Measurements from ENCODE around the gene RAMACL.
"Not testable (repeated sequence)": the region's sequence is repeated elsewhere in the genome, so short reads cannot be mapped to it uniquely, and the experiment has no call there.

The RAMACL gene

DNA sequence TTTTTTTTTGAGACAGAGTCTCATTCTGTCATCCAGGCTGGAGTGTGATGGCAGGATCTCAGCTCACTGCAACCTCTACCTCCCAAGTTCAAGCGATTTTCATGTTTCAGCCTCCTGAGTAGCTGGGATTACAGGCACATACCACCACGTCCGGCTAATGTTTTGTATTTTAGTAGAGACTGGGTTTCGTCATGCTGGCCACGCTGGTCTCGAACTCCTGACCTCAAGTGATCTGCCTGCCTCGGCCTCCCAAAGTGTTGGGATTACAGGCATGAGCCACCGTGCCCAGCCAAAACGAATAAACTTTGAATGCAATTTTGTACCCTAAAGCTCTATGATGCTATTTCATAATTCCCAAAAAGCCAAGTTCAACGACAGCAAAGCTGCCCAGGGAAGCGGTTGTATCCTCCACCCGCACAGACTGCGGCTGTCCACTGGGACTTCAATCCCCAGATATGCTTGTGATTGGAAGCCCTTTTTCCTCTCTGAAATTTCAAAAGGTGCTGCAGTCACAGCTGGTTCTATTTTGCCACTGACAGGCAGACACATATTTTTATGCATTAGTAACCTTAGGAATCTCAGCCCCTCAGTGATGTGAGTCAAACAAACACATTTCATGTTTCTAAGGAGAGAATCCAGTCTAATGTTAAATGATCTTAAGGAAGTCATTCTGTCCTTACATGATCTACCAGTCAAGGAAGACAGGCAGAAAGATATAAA, 8.7 kb upstream of the RAMACL start:
- no peak for DNase-seq

DNA sequence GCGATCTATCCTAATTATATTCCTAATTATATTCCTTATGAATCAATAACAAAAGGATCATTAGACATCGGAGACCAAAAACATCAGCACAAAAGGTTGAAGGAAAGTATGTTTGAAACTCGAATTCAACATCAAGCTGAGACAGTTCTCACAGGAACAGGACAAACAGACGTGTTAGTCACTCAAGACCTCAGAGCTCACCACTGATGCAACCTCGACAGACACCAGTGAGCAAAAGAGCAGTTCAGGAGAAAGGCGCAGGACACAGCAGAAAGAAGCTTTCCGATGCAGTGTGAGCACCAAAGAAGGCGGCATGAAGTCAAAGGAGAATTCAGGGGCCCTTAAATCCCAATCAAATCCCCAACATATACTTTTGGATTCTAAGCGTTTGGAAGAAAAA, 6.3 kb upstream of the RAMACL start:
- DNase-seq: no peak

- DNase-seq: no peak
Measured at GRCh38 chr6:166591961-166592520, 5.6 kb upstream of the RAMACL start.

DNA sequence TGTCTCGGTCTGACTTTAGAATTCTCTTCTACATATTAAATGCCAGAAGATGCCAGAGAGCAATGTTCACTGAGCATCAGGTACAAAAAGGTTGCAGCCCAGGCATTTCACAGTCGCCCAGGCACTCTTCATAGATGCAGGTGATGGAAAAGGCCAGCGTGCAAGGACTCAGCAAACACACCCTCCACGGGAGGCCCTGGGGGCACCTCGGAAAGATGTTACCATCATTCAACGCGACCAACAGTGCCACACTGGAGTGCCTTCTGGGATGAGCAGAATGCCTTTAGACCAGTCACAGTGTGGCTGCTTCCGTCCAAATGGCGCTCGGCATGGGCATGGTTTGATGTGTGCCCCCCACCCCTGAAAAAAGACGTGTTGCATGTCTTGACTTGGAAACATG, 4.5 kb upstream of the RAMACL start:
- no peak for DNase-seq

DNA sequence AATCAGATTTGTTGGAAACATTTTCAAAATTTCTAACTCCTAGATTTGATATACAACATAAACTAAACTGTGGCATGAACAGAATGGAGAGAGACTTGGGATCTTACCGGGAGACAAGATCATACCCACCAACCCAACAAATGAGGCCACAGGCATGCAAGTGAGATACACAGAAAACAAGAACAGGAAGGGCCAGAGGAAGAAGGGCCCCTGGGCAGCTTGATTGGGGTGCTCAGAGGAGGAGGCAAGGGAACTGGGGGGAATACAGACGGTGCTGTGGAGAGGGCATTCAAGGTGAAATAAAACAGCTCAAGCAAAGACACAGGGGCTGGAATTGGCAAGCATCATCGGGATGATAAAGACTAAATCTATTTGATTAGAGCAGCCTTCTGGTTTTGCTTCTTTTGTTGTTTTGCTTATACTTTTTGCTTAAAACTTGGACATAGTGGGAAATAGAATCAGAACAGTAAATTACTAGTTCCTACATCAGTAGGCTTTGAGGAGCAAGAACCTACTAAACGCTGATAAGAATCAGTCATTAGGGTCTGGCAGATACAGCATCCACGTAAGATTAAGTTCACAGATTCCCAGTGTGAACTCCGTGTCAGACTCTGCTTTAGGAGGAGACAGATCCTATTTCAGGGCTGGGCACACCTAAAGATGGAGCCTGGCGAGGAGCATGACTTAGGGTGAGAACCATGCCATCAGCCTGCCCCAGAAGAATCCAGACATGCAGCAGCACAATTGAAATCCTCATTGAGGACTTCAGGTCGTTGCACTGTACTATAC, 3.5 kb upstream of the RAMACL start:
- no peak for DNase-seq

DNA sequence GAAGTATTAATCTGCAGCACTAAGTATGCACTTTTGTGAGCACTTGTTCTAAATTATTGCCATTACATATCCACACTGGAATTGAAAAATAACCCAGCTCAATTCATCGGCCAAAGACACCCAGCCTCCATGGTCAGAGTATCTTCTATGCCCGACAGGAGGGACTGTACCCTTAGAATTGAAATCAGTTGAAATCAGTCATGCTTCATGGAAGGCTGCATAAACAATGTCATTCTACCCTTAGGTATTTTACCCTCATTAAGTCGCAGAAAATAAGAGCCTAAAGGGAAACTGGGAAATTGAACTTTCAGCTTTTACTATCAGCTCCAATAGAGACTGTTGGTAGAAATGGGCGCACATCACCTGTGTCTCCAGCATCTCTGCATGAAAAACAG, 2.9 kb upstream of the RAMACL start:
- DNase-seq: no peak

DNA sequence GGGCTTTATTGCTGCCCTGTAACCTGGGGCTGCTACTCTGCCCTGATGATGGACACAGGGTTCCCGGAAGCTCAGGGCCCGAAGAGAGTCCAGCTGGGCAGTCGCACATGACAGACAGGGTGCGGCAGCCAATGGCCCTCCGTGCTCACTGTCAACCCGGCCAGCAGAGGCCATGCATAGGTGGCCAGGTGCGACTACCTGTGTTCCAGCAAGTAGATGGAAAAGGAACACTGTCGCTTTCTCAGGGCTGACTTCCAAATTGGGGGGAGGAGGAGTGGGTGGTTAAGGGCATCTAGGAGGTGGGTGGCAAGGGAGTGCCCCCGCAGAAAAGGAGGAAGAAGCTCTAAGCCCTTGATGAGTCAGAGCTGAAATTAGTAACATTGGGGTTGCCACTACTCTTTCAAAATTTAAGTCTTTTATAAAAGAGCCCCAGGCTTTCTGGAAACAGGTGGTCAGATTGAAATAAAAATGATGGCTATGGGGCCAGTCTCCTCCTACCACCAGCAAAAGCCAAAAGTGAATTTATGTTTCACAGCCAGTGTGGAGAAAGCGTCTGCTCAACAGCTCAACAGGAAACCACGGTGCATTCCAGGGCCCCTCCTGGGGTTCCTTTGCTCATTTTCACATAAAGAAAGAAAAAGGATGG, 2.3 kb upstream of the RAMACL start:
- no peak for DNase-seq

DNA sequence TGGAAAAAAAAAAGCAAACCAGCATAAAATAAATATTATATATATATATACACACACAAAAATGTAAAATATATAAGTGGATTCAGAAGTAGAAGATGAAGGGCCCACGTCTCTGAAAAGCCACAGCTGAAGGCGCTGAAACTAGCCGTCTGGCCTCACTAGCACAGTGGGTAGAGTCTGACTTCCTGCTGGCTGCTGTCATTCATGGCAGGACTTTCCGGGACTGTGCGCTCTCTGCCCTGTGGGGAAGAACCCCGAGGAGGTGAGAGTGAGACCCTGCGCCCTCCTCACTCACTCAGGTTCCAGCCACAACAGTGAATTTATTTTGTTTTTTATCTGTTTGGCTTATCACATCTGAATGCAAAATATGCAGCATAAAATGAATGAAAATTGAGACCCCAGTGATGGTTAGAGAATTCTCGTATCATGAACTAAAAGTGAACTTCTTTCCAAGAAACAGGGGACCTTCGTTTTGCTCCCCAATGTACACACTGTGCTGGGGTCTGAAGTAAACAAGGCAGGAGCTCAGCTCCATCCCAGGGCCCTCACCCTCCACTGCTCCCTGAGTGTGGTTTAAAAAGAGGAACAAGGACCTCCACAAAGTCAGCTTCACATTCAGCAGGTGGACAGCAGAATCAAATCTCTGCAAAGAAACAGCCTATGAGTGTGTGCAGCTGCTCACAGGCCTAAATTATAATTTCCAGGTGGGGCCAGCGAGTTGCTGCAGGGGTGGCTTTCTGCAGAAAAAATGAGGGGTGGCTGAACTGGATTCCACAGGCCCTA, 1.3 kb upstream of the RAMACL start:
- no peak for DNase-seq

GRCh38 chr6:166584853-166585429, 1.5 kb downstream of the RAMACL start:
- no peak for DNase-seq

GRCh38 chr6:166584155-166584554, 2.3 kb downstream of the RAMACL start:
- no peak for DNase-seq

DNA sequence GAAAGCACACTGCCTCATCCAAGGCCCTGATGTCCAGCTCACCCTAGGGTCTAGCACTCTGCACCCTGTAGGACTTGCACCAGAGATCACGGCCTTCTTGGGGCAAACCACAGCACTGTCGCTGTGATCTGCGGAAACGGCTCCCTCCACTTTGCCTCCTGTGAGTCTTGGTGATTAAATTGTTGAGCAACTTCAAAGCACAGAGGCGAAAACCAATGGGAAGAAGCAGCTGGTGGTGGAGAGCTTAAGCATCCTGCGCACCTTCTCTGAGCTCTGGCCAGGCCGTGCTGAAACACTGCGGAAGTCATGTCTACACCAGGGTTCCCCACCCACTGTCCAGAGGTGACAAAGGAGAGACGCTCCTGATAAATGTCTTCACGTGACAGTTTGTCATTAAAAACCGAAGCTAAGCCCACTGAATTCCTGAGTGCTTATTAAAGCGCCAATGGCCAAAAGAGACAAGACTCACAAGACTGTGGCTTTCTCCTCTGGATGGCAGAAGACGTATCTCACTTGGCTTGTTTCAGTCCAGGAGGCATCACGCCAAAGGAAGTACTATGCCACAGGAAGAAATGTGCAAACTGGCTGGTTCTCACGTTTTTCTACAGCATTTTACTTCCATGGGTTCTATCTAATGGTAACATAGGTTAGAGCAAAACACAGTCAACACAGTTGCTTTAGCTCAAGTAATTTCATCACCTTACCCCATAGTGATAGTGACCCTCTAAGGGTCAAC, 3.1 kb downstream of the RAMACL start:
- DNase-seq: no peak

DNA sequence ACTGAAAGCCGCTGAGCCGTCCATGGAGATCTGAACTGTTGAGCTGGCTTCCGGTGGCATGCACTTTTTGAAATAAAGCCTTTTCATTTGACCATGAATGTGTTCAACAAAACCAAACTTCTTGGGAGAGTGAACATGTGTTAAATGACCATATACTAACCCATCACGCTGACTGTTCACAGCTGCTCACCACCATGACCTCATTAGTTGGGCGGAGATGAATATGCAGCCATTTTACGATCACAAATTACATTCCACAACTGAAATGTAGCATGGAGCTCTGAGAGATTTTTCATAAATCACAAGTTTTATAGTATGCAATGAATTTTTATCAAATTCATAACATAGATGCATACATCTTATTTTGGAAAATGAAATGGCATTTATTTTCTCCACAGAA, 4.2 kb downstream of the RAMACL start:
- DNase-seq: no peak

DNA sequence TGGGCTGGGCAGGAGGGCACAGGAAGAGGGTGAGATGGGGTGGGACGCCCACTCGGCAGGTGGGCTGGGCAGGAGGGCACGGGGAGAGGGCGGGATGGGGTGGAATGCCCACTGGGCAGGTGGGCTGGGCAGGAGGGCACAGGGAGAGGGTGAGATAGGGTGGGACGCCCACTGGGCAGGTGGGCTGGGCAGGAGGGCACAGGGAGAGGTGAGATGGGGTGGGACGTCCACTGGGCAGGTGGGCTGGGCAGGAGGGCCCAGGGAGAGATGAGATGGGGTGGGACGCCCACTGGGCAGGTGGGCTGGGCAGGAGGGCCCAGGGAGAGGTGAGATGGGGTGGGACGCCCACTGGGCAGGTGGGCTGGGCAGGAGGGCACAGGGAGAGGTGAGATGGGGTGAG, 4.7 kb downstream of the RAMACL start:
- DNase-seq: not testable (repeated sequence)

GRCh38 chr6:166581091-166581511, 5.4 kb downstream of the RAMACL start:
- DNase-seq: no peak

DNA sequence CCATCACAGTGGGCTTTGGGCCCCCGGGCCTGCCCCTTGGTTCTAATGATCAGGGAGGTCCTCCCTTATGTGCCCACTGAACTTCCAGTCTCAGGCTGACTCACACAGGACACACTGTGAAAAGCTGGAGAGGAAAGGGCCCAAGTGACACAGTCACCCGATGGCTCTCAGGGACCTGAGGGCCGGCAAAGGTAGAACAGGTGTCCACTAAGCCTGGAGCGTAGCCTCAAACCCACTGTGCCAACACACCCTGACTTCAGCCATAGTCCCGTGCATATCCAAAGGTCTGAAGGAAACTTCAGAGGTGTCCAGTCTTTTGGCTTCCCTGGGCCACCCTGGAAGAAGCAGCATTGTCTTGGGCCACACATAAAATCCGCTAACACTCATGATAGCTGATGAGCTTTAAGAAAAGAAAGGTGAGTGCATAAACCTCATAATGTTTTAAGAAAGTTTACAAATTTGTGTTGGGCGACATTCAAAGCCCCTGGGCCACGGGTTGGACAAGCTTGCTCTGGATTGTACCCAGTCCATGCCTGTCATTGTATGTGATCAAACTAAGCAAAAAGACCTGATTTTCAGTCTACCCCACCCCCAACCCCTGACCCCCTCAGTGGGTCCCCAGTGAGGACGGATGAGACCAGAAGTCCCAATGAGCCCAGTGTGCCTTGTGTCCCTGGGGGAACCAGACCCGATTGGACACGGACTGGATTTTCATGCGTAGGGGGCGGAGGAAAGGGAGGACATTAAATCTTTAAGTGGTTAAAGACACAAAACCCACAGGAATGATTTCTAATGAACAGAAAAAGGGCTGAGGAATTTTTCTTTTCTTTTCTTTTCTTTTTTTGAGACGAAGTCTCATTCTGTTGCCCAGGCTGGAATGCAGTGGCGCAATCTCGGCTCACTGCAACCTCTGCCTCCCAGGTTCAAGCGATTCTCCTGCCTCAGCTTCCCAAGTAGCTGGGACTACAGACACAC, 6.1 kb downstream of the RAMACL start:
- DNase-seq: no peak

DNA sequence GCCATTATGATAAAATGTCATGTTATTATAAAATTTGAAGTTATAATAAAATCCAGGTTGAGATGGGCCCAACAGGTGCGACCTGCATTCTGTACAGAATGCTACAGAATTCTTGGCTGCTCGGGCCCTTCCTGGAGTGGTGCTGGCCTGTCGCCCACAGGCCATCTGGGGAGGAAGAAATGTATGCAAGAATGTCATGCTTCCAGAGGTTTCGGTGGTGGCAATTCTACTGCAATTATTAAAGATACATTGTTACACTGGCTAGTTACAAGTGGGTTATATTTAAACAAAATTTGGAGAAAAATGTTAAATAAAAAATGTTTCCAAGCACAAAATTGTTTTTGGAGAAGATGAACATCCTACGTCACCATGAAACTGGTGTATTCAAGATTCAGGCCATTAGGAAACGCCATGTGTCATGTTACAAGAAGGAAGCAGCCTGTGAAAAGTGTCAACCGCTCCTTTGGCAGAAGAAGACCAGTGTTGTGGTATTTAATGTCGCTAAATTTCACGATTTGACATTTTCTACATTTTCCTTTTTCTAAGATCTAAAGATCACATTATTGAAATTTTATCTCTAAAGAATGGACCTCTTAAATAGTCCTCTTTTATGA, 7.1 kb downstream of the RAMACL start:
- no peak for DNase-seq

DNA sequence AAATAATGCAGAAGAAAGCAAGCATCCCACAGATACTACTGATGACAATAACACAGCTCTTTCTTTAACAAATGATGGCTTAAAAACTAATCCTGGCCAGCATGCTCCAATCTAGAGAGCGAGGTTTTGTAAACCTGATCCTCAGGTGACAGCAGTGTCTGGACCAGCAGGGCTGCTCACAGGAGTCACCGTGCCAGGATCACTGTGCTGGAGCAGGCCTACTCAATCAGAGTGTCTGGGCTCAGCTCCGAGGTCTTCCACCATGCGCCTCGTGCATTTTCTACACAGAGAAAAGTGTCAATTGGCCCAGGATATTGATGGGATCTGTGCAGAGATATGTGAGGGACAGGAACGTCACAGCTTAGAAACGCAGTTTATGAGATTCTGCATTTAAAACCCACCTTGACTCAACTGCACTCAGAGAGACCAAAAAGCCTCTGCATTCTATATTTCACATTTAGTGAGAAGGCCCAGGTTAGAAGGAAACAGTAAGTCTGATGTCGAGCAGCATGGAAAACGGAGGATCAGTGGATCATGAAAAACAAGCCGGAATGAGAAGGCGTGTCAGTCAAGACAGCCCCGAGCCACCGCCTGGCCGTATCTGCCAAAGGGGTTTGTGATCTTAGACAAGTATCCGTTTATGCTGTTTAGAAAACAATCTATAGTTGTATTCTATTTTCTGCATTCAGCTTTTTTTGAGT, 7.8 kb downstream of the RAMACL start:
- no peak for DNase-seq

- no peak for DNase-seq
Measured at GRCh38 chr6:166575205-166575604, 11.3 kb downstream of the RAMACL start.

DNA sequence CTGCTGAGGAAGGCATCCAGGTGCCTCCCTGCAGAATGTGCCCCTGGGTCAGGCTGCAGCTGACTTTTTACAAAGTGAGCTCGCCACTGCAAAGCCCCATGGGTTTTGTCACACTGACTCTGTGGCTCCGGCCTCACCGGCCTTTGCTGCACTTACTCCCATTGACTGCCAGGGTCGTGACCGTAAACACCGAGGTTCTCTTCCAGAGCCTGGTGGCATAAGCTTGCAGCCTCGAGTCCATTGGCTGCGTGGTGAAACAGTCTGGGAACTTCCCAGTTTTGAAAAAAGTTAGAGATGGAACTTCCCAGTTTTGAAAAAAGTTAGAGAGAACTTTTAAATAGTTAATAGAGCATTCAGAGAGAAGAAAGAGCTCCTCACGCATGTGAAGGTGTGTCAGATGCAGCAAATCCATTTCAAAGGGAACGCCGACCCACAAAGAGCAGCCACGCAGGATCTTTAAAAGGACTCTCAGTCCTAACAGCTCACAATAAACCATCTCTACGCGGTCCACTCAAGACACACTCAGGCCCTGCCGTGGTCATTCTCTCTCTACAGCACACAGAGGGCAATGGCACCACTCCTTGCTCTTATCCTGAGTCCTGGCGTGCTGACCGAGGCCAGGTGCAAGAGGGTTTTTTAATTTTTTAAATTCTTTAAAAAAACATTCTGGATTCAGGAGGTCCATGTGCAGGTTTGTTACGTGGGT, 12.8 kb downstream of the RAMACL start:
- DNase-seq: no peak

Data from T-helper 2 cell (primary cell).